ENCODE results near the gene RRAS.

- TF ChIP-seq, protein P1, sequence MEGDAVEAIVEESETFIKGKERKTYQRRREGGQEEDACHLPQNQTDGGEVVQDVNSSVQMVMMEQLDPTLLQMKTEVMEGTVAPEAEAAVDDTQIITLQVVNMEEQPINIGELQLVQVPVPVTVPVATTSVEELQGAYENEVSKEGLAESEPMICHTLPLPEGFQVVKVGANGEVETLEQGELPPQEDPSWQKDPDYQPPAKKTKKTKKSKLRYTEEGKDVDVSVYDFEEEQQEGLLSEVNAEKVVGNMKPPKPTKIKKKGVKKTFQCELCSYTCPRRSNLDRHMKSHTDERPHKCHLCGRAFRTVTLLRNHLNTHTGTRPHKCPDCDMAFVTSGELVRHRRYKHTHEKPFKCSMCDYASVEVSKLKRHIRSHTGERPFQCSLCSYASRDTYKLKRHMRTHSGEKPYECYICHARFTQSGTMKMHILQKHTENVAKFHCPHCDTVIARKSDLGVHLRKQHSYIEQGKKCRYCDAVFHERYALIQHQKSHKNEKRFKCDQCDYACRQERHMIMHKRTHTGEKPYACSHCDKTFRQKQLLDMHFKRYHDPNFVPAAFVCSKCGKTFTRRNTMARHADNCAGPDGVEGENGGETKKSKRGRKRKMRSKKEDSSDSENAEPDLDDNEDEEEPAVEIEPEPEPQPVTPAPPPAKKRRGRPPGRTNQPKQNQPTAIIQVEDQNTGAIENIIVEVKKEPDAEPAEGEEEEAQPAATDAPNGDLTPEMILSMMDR (IDR thresholded peaks at IDR 0.05) = no peak
- no peak for TF ChIP-seq EP300 (IDR thresholded peaks at IDR 0.05)
These were observed 22.1 kb upstream of the RRAS start for GRCh38 chr19:49662011-49662410.

Data from upper lobe of left lung (tissue), 4 donors.